Adrenal gland (tissue), 12 donors: ENCODE measurements around the gene FUT8. TPM values are rescaled to one million over a fixed set of nuclear protein-coding genes. Genes with fewer than 3 reads are reported as not detected.

Experiments
- DNase-seq, 7 donors: peaks; one replicate each; pipeline ENCODE4 v3.0.0-alpha.2; 2019 to 2020
- H3K27ac ChIP-seq, 5 donors: fragments of 200-600 bp; sonication (generic) in 4 of 5; 1 replicate in 3 of 5; 2 replicates in 2 of 5; pipeline versions ENCODE4 v1.5.1 to v1.8.0; 2016 to 2020; ENCODE audit warnings: mild to moderate bottlenecking in 1 of 5
- H3K27me3 ChIP-seq: fragments of 200-600 bp; 2 replicates; pipeline ENCODE4 v1.8.0; 2021
- H3K36me3 ChIP-seq, 2 donors: fragments of 200-600 bp; replicated peaks in 1 of 2; 1 replicate in 1 of 2; 2 replicates in 1 of 2; pipeline versions ENCODE4 v1.5.1 to v1.8.0; 2018 to 2022
- H3K4me1 ChIP-seq, 2 donors: fragments of 200-600 bp; replicated peaks in 1 of 2; 1 replicate in 1 of 2; 2 replicates in 1 of 2; pipeline versions ENCODE4 v1.5.1 to v1.8.0; 2018 to 2021
- H3K4me3 ChIP-seq, 4 donors: fragments of 200-600 bp; sonication (generic) in 3 of 4; one replicate each; pipeline ENCODE4 v1.5.1; 2016 to 2018
- H3K9me3 ChIP-seq, 3 donors: fragments of 200-600 bp; sonication (generic) in 1 of 3; replicated peaks in 1 of 3; 1 replicate in 2 of 3; 2 replicates in 1 of 3; pipeline versions ENCODE4 v1.5.1 to v1.8.0; 2016 to 2021
- CTCF ChIP-seq, 6 experiments: fragments of 450-650 bp in 4 of 6; fragments of 200-600 bp in 2 of 6; sonication (generic) in 1 of 6; IDR thresholded peaks; 1 replicate in 5 of 6; 2 replicates in 1 of 6; pipeline versions ENCODE4 v1.5.1 to v1.8.0; 2016 to 2021; ENCODE audit warnings: antibody characterized with exemption in 6 of 6, mild to moderate bottlenecking in 2 of 6, moderate library complexity in 1 of 6
- POLR2A ChIP-seq, 2 donors: fragments of 450-650 bp; IDR thresholded peaks; one replicate each; pipeline ENCODE4 v1.6.1; 2017; ENCODE audit warnings: antibody characterized with exemption in 2 of 2, mild to moderate bottlenecking in 2 of 2, moderate library complexity in 1 of 2
- WGBS, 4 donors: extraction: QIAGEN DNeasy Blood & Tissue Kit in 2 of 4; methylation state at CpG; one replicate each; pipeline versions ENCODE4 v1.1.5 to v1.1.7; 2013 to 2017; 5-methylcytosine and 5-hydroxymethylcytosine counted together
- intact Hi-C, 2 donors: fragments of 100-400 bp; cut with DNase I; formaldehyde crosslinking; loops; one replicate each; pipeline versions ENCODE4 v1.14.1 to v1.15.0; 2022 to 2023
- polyA plus RNA-seq, 3 donors: library from polyadenylated mRNA; stranded (reverse); fragments of 200-250 nt in 2 of 3; fragments of 350-450 nt in 1 of 3; fragmentation: Illumina TruSeq in 1 of 3; extraction: RNeasy Lipid Tissue Mini Kit (QIAGEN cat#74804) in 1 of 3; gene quantifications; one replicate each; pipeline ENCODE4 v1.2.3, GENCODE V29; 2013 to 2014
- total RNA-seq, 9 donors: library from RNA; depleted of rRNA in 4 of 9; stranded (reverse); fragments of >200 nt in 4 of 9; fragments of 120-200 nt in 1 of 9; fragmentation: NEBNext Ultra II Directional in 1 of 9; extraction: Animal tissue kit (Norgen Biotek cat#: 25700) in 1 of 9; gene quantifications; one replicate each; pipeline versions ENCODE4 v1.1.0 to v1.2.4, GENCODE V29; 2013 to 2023
- donor health status: healthy with polysubstance abuse.
- donor health status: Bipolar disorder and iron deficiency.
- donor health status: DM: yes; HTN: yes; CAD: no.
- donor health status: DM: no; HTN: no; CAD: no.
- donor health status: DM: no; HTN: no; CAD: no.
- donor health status: DM: yes; HTN: yes; CAD: no.

The FUT8 gene
- total and polyA plus RNA-seq, 12 donors, result 7.8 to 32.1 (median 21.1) TPM

GRCh38 chr14:65784574-65784973, 372.0 kb downstream of the FUT8 start:
- intact Hi-C loops, result no loop called here
- Histone ChIP-seq H3K27me3 (no peaks in the 10 kb centered on the region), H3K9me3 (no peaks in the 10 kb centered on the region), H3K27ac (no peak overlapping the region), H3K4me1 (no peaks in the 10 kb centered on the region), H3K4me3 (no peak overlapping the region), H3K36me3 (no peaks in the 10 kb centered on the region)
- WGBS, 4 donors, result 86 to 100% (median 91%) methylated on average over 2 of the region's 2 CpGs
- DNase-seq, result no peak
- TF ChIP-seq POLR2A (IDR thresholded peaks at IDR 0.05) (no peak), CTCF (IDR thresholded peaks at IDR 0.05) (no peak)

DNA sequence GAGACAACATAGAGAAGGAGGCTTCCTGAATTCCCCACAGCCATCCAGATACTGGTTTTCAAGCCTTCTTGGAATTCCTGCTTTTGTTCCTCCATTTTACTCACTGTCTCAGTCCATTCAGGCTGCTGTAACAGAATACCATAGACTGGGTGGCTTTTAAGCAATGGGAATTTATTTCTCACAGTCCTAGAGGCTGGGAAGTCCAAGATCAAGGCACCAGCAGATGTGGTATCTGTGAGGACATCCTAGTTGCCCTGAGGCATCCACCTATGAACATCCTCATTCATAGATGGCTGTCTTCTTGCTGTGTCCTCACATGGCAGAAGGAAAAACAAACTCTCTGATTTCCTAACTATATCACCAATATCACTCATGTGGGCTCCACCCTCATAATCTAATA, 374.9 kb downstream of the FUT8 start:
- intact Hi-C loops, result no loop called here

GRCh38 chr14:65788876-65789275, 376.3 kb downstream of the FUT8 start:
- no peak for DNase-seq
- no peaks in the 10 kb centered on the region for H3K9me3 ChIP-seq
- H3K27ac ChIP-seq, result no peak overlapping the region
- no peaks in the 10 kb centered on the region for H3K36me3 ChIP-seq
- TF ChIP-seq CTCF (IDR thresholded peaks at IDR 0.05), result no peak
- no peak for TF ChIP-seq POLR2A (IDR thresholded peaks at IDR 0.05)
- H3K27me3 ChIP-seq, result no peaks in the 10 kb centered on the region
- H3K4me1 ChIP-seq, result no peaks in the 10 kb centered on the region
- H3K4me3 ChIP-seq, result no peak overlapping the region
- intact Hi-C loops, result no loop called here
- 52 to 67% (median 58%) methylated on average over 5 of the region's 5 CpGs for WGBS, 4 donors

More for the DNA sequence above, 374.9 kb downstream of the FUT8 start:
- no peak overlapping the region for H3K27ac ChIP-seq
- H3K27me3 ChIP-seq, result no peaks in the 10 kb centered on the region
- DNase-seq, result no peak
- no peak overlapping the region for H3K4me3 ChIP-seq
- no peaks in the 10 kb centered on the region for H3K36me3 ChIP-seq
- H3K9me3 ChIP-seq, result no peaks in the 10 kb centered on the region
- TF ChIP-seq POLR2A (IDR thresholded peaks at IDR 0.05), result no peak
- TF ChIP-seq CTCF (IDR thresholded peaks at IDR 0.05), result no peak
- no peaks in the 10 kb centered on the region for H3K4me1 ChIP-seq

- no peaks in the 10 kb centered on the region for H3K36me3 ChIP-seq
- H3K4me3 ChIP-seq, result no peak overlapping the region
- no peaks in the 10 kb centered on the region for H3K27me3 ChIP-seq
- H3K4me1 ChIP-seq, result no peaks in the 10 kb centered on the region
- intact Hi-C loops, result no loop called here
- no peak overlapping the region for H3K27ac ChIP-seq
- WGBS, 4 donors, result 76 to 89% (median 81%) methylated on average over 13 to 14 of the region's 14 CpGs
- DNase-seq, result no peak
- no peaks in the 10 kb centered on the region for H3K9me3 ChIP-seq
- no peak for TF ChIP-seq POLR2A (IDR thresholded peaks at IDR 0.05)
- no peak for TF ChIP-seq CTCF (IDR thresholded peaks at IDR 0.05)
Measured at GRCh38 chr14:65789363-65789762, 376.8 kb downstream of the FUT8 start.
